ENCODE results near the gene BRINP2.

BRINP2 gene

DNA sequence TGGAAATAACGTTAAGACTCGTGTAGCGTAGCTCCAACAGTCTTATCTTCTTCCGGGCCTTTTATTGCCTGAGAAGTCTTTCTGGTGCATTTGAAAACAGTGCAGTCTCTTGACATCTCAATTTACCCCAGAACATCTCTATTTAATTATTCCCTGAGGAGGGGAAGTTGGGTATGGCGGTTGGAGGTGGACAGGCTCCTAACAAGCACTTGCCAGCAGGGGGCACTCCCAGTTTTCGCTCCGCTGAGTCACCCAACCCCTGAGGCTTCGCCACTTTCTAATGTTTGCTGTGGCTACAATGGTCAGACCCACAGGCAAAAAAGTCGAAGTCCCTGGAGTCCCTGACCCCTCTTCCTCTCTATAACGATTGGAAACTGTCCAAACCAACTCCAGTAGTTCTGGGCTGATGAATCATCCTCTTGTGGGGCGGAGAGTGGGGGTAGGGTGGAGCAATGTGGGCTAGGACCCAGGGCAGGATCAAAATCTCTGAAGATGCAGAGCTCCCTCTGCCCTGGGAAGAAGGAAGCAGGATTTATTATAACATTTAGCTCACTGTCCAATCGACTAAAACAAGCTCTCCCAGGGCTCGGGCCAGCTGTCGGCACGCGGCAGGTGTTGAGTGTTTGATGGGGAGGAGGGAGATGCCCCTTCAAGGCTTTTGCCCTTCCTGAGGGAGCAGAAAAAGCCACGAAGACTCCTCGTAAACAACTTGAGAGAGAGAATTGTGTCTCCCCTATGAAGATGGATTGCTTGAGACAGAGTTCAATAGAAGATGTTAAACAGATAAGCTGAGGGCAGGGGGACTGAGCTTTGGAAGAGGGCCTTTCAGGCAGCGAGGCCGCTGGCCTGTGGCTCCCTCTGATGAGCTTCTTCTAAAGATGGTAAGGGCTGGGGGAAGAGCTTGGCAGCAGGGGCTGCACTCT is 85.7 kb downstream of the BRINP2 start:
- in situ Hi-C loops (cut with MboI; ENCODE audit: low sequenced_read_pairs): no loop called here

DNA sequence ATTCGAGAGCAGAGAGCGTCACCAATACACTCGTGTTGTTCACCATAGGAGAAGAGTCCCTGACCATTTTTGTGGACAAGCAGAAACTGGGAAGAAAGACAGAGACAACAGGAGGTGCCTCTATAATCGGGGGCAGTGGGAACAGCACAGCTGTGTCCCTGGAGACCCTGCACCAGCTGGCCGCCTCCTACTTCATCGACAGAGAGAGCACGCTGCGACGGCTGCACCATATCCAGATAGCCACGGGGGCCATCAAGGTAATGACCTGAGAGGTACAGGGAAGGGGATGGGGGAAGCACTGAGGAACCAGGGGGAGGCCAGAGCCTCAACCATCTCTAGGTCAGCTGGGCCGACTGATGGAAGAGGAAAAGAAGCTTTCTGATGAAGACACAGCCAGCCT is 86.4 kb downstream of the BRINP2 start:
- in situ Hi-C loops (cut with MboI; ENCODE audit: low sequenced_read_pairs): no loop called here

GRCh38 chr1:177257576-177257975 is 86.8 kb downstream of the BRINP2 start:
- in situ Hi-C loops (cut with MboI; ENCODE audit: low sequenced_read_pairs): no loop called here

DNA sequence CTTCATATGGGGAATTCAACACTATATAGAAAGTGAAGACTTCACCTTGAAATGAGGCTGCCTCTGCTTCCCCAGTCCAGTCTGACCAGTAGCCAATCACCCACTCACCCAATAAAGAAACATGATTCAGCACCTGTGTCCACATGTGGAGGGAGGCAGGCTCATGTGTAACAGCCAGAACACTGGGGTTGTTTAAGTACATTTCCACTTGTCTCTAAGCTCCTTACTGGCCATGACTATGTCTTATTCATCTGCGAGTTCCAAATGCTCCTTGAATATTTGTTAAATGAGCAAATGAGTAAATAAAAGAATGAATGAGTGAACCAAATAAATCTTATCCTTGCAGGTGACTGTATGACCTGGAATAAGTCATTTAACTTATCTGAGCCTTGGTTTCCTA is 100.1 kb downstream of the BRINP2 start:
- in situ Hi-C loops (cut with MboI; ENCODE audit: low sequenced_read_pairs): no loop called here

DNA sequence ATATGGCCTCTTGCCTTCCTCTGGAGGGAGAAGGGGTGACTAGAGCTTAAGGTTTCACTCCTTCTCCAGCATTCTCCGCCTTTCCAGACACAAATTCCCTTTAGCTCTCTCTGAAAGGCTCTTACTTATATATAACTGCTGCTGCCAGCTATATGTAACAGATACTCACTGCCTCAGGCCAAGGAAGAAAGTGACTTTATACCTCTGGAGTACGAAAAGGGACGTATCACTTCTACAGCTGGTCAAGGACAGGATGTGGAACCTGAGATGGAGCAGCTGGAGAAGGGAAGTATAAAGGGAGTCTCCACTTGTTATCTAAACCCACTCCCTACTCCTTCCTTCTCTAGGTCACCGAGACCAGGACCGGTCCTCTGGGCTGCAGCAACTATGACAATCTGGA is 102.4 kb downstream of the BRINP2 start:
- in situ Hi-C loops (cut with MboI; ENCODE audit: low sequenced_read_pairs): no loop called here

- in situ Hi-C loops (cut with MboI; ENCODE audit: low sequenced_read_pairs): no loop called here
These were observed 104.0 kb downstream of the BRINP2 start for GRCh38 chr1:177274687-177275211.

GRCh38 chr1:177275736-177276135 is 105.0 kb downstream of the BRINP2 start:
- in situ Hi-C loops (cut with MboI; ENCODE audit: low sequenced_read_pairs): no loop called here

- in situ Hi-C loops (cut with MboI; ENCODE audit: low sequenced_read_pairs): no loop called here
These were observed 108.0 kb downstream of the BRINP2 start for GRCh38 chr1:177278626-177279390.

DNA sequence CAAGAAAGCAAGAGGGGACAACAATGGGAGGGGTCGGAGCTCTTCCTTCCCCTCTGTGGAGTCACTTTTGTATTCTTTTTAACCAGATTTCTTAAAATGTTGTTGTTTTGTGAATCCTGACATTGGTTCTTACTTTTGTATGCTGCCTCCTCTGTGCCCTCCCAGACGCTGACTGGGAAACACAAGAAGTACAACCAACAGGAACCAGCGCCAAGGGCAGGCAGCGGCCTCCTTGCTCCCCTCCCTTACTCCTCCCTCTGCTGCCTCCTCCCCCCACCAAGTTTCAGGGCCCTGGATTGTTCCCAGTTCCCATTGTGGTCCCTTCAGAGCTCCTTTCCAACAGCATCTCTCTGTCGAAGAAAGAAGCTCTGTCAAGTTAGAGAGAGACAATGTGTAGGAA is 111.1 kb downstream of the BRINP2 start:
- in situ Hi-C loops (cut with MboI; ENCODE audit: low sequenced_read_pairs): no loop called here

- in situ Hi-C loops (cut with MboI; ENCODE audit: low sequenced_read_pairs): no loop called here
These were observed 112.2 kb downstream of the BRINP2 start for GRCh38 chr1:177282976-177283375.

DNA sequence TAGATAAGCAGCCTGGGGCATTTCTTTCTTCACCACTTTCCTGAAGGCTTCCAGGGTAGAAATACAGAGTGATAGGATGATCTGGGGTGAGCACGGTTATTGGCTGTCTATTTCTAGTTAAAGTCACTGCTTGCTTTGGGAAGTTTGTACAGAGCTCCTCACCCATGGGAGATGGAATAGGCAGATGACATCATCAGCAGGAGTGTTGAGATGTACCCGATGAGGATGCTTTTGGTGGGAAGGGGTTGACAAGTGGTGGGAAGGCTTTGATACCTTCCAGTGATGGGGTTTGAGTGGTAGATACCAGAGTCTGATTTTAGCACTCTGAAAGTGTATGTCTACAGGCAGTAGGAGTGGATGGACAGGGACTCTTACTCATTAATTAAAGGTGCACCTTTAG is 112.6 kb downstream of the BRINP2 start:
- in situ Hi-C loops (cut with MboI; ENCODE audit: low sequenced_read_pairs): no loop called here

- in situ Hi-C loops (cut with MboI; ENCODE audit: low sequenced_read_pairs): no loop called here
These were observed 115.6 kb downstream of the BRINP2 start for GRCh38 chr1:177286396-177286795.

DNA sequence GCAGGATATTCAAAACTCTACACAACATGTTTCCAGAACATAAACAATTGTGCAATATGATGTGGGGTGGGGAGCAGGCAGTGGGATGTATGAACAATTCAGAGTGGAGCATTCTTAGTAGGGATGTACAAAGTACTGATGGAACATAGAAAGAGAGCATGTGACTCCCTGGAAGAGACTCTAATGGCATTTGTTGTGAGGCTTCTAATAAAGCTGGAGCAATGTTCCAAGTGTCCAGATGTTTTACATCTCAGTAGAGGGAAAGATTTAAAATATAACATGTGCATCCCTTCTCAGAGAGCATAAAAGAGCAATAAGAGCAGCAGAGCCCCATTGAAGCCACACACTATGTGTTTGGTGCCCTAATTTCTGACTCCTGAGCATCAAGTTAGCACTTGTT is 116.5 kb downstream of the BRINP2 start:
- in situ Hi-C loops (cut with MboI; ENCODE audit: low sequenced_read_pairs): no loop called here

DNA sequence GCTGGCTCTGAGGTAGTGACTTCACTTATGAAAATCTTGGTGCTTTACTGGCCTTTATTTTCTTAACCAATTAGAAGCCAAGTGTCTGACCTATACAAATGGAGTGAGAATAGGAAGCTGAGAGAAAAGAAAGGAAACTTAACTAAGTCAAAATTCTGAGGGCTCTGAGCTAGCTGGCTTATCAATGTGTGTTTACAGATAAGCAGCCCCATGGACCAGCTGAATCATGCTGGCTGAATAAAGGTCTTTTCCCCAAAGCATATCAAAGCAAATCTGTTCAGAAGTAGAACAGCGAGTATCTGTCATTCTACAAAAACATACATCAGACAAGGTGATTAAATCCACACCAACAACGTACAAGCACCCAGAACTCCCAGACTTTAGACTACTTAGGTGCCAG is 117.2 kb downstream of the BRINP2 start:
- in situ Hi-C loops (cut with MboI; ENCODE audit: low sequenced_read_pairs): no loop called here

DNA sequence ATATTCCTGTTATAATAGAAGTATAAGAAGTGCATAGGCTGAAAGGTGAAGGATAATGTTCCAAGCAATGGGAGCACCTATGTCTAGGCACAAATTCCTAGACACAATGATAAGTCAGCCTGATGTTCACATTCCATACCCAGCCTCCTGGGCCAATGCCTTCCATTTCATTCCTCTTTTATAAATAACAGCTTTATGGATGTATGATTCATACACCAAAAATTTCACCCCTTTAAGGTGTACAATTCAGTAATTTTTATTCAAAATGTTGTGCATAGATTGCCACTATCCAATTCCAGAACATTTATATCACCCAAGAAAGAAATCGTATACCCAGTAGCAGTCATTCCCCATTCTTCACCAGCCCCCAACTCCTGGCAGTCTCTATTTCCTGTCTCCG is 118.8 kb downstream of the BRINP2 start:
- in situ Hi-C loops (cut with MboI; ENCODE audit: low sequenced_read_pairs): no loop called here

DNA sequence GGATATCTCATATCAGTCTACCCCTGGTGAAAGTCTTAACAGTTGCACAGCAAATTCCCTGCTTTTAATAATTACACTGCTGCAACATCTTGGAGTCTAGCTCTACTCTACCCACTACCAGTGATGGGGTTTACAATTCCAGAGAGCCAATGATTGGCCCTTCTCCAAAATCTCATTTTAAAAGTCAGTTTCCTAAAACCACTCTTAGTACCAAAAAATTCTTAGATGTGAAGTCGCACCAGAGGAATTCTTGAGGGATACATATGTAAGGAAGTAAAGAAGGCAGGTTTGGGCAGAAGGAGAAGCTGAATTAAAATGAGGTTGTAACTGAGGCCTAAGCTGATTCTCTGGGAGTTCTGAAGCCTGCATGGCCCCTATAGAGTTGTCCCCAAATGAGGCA is 129.7 kb downstream of the BRINP2 start:
- in situ Hi-C loops (cut with MboI; ENCODE audit: low sequenced_read_pairs): no loop called here

- in situ Hi-C loops (cut with MboI; ENCODE audit: low sequenced_read_pairs): no loop called here
These were observed 130.8 kb downstream of the BRINP2 start for GRCh38 chr1:177301425-177302124.

DNA sequence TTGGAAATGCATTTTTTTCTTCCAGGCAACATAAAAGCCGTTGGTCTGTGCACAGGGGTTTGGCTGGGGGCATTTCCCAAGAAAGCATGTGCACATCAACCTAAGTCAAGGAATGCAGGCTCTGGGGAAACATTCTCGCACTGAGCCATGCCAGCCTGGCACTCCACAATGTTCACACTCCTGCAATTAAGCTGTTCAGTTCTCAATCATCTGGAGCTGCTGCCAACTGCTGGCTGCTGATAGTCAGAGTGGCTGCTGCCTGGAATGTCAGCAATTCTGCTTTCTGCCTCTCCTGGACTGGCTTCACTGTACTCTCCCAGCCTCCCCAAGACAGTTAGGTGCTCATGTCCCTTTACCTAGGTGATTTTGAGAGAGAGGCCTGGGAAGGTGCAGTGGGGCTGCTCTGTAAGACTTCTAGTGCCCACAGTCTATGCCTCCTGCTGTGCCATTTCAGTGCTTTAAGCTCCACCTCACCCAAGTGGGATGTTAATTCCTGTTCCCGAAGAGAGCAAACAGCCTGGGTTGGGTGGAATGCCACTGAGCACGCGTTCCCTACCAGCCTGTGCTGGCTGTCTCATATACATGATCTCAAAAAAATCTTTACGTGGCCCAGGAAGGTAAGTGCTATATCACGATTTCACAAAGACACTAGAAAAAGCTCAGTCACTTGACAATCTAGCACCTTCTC is 131.7 kb downstream of the BRINP2 start:
- in situ Hi-C loops (cut with MboI; ENCODE audit: low sequenced_read_pairs): no loop called here

GRCh38 chr1:177305040-177306018 is 134.6 kb downstream of the BRINP2 start:
- in situ Hi-C loops (cut with MboI; ENCODE audit: low sequenced_read_pairs): no loop called here

DNA sequence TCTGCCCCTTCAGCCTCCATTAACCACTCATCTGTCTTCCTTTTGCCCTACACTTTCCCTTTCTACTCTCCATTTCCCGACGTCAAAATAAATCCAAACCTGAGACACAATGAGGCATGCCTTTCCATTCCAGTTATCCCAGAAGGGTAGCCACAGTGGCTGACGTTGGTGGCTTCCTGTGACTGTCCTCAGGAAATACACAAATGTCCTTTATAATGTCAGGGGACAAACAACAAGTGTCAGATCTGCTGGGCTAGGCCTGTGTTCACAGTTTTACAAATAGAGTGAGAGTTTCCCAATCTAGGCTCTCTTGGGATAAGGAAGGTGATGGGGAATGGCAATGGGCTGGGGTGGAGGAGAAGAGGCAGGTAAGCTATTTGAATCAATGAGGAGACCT is 135.3 kb downstream of the BRINP2 start:
- in situ Hi-C loops (cut with MboI; ENCODE audit: low sequenced_read_pairs): no loop called here
